Measurements from ENCODE around the gene STK11. TPM values are rescaled to one million over a fixed set of nuclear protein-coding genes. Genes with fewer than 3 reads are reported as not detected.

STK11 gene
- total RNA-seq, 2 experiments from 2014 or later = 76.5 to 78.4 TPM

DNA sequence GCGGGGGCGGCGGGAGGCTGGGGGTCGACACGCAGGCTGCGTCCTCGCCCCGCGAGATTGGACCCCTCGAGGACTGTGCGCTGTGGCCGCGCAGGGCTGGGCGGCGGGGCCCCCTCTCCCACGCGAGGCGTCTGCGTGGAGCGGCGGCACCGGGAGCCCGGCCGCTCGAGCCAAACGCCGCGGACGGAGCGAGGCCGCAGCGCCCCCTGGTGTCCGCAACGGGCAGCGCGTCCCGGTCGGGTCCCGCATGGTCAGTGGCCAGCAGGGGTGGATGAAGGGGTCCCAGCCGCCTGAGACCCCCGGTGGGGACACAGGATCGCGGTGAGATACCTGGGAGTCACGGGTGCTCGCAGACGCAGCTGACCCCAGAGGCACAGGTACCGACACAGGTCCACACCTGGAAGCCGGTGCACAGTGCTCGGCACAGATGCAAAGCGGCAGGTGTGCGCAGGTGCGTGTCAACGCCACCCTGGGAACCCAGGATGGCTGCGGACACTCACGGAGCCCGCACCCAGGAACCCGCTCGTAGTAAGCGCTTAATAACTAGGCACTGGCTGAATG, 61.4 kb downstream of the STK11 start:
- intact Hi-C loops (cut with micrococcal nuclease; ENCODE audit: unreplicated experiment) = loop anchor here (1.0 to 10.0 kb wide), 4 partner anchors 18 to 380 kb away; partner anchors contain the start of genes CNN2, RNU6-2 and TMEM259
- ChIA-PET CTCF (ENCODE audit: unreplicated experiment) (interaction anchor here (0.6 to 1.7 kb wide), 2 partner anchors 15 to 23 kb away, joined by 3 to 24 read pairs; no protein-coding TSS in a partner anchor), POLR2A (interaction anchor here (1.0 to 1.4 kb wide), 2 partner anchors 8 to 23 kb away, joined by 3 to 4 read pairs; partner anchors contain the start of gene FAM174C)
- H4K20me1 ChIP-seq (ENCODE audit: insufficient read depth, low read length) = peaks cover 3% of the 10 kb centered on the region; the same call in 1 of the 2 replicates
- TF ChIP-seq, protein P1, sequence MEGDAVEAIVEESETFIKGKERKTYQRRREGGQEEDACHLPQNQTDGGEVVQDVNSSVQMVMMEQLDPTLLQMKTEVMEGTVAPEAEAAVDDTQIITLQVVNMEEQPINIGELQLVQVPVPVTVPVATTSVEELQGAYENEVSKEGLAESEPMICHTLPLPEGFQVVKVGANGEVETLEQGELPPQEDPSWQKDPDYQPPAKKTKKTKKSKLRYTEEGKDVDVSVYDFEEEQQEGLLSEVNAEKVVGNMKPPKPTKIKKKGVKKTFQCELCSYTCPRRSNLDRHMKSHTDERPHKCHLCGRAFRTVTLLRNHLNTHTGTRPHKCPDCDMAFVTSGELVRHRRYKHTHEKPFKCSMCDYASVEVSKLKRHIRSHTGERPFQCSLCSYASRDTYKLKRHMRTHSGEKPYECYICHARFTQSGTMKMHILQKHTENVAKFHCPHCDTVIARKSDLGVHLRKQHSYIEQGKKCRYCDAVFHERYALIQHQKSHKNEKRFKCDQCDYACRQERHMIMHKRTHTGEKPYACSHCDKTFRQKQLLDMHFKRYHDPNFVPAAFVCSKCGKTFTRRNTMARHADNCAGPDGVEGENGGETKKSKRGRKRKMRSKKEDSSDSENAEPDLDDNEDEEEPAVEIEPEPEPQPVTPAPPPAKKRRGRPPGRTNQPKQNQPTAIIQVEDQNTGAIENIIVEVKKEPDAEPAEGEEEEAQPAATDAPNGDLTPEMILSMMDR (conservative IDR thresholded peaks at IDR 0.05; ENCODE audit: low read length) = peak; percentile 93
- no peak for TF ChIP-seq EZH2phosphoT487 (IDR thresholded peaks at IDR 0.05; ENCODE audit: borderline replicate concordance, low read depth, low read length)
- H3K4me3 ChIP-seq (ENCODE audit: low read depth, low read length, poor library complexity, severe bottlenecking) = peak overlapping the region; percentile 82
- H3K36me3 ChIP-seq (ENCODE audit: insufficient read depth, low read length) = peaks cover 30% of the 10 kb centered on the region
- BruUV-seq (replicated peaks) = no TSS peak
- H3K9me2 ChIP-seq (ENCODE audit: insufficient read depth, low read length) = no peaks in the 10 kb centered on the region
- H3K9me3 ChIP-seq (ENCODE audit: low read length) = no peaks in the 10 kb centered on the region
- peaks cover 83% of the 10 kb centered on the region for H3K4me1 ChIP-seq (ENCODE audit: insufficient read depth, low read length, poor library complexity, severe bottlenecking)
- peak overlapping the region; percentile 97 for H3K4me2 ChIP-seq (ENCODE audit: low read length)
- H2AFZ ChIP-seq (ENCODE audit: low read length) = peak overlapping the region; percentile 32; the same call in 1 of the 2 replicates
- DNase-seq (ENCODE audit: low spot score) = peak; percentile 71
- peaks cover 39% of the 10 kb centered on the region for H3K79me2 ChIP-seq (ENCODE audit: insufficient read depth, low read depth, low read length)
- peak overlapping the region; percentile 93 for H3K27ac ChIP-seq (ENCODE audit: low read depth, low read length, poor library complexity, severe bottlenecking)

DNA sequence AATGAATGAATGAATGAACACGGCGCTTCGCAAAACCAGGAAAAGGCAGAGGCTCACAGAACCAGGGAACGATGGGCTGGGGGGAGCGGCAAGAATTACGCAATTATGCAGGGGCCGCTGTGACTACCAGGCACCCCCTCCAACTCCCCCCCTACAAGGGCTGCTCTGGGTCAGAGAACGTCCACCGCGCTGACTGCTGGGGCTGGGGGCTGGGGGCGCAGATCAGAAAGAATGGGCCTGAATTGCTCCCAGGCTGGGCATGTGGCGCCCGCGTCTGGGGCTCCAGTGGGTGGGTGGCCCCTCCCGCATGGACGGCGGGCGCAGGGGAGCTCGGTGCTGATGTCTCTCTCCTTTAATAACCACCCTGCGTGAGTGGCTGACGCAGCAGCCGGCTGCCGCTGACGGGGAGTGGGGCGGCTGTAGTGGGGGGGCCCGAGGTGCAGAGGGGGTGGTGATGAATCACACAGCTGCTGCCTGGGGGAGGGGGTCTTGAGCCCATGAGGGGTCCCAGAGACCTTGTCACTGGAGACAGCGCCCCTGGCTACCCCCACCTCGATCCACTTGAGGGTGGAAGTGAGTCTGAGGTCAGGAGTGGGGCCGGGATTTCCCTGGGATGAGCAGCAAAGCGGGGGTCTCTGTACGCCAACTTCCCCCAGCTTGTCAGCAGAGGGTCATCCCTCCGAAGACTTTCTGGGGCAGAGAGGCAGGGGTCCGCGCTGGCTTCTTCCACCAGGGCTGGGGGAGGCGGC, 62.1 kb downstream of the STK11 start:
- H3K4me1 ChIP-seq (ENCODE audit: insufficient read depth, low read length, poor library complexity, severe bottlenecking) = peaks cover 85% of the 10 kb centered on the region
- intact Hi-C loops (cut with micrococcal nuclease; ENCODE audit: unreplicated experiment) = loop anchor here (1.0 to 10.0 kb wide), 3 partner anchors 23 to 380 kb away; partner anchors contain the start of genes CNN2, RNU6-2 and TMEM259
- peak overlapping the region; percentile 82 for H3K4me3 ChIP-seq (ENCODE audit: low read depth, low read length, poor library complexity, severe bottlenecking)
- H3K9me2 ChIP-seq (ENCODE audit: insufficient read depth, low read length) = no peaks in the 10 kb centered on the region
- no peaks in the 10 kb centered on the region for H3K9me3 ChIP-seq (ENCODE audit: low read length)
- TF ChIP-seq EZH2phosphoT487 (IDR thresholded peaks at IDR 0.05; ENCODE audit: borderline replicate concordance, low read depth, low read length) = no peak
- TF ChIP-seq, protein P1 (conservative IDR thresholded peaks at IDR 0.05; ENCODE audit: low read length) = no peak
- peak overlapping the region; percentile 97 for H3K4me2 ChIP-seq (ENCODE audit: low read length)
- peaks cover 3% of the 10 kb centered on the region; the same call in 1 of the 2 replicates for H4K20me1 ChIP-seq (ENCODE audit: insufficient read depth, low read length)
- ChIA-PET POLR2A (no interaction called here), CTCF (ENCODE audit: unreplicated experiment) (interaction anchor here (2.1 kb wide), 1 partner anchor 23 kb away, joined by 16 read pairs; no protein-coding TSS in a partner anchor)
- peak overlapping the region; percentile 93 for H3K27ac ChIP-seq (ENCODE audit: low read depth, low read length, poor library complexity, severe bottlenecking)
- peak; percentile 27 for DNase-seq (ENCODE audit: low spot score)
- no peak overlapping the region for H2AFZ ChIP-seq (ENCODE audit: low read length)
- H3K79me2 ChIP-seq (ENCODE audit: insufficient read depth, low read depth, low read length) = peaks cover 40% of the 10 kb centered on the region
- H3K36me3 ChIP-seq (ENCODE audit: insufficient read depth, low read length) = peaks cover 37% of the 10 kb centered on the region
- BruUV-seq (replicated peaks) = no TSS peak
